GM18868 (cell line): Measurements from ENCODE around the gene SLC25A34.

Source experiments
- ATAC-seq: cut with Tn5 transposase; IDR thresholded peaks from one replicate; pipeline ENCODE4 v1.9.1; 2021; ENCODE audit warnings: mild to moderate bottlenecking, moderate library complexity; ENCODE audit not compliant: unreplicated experiment

The SLC25A34 gene

DNA sequence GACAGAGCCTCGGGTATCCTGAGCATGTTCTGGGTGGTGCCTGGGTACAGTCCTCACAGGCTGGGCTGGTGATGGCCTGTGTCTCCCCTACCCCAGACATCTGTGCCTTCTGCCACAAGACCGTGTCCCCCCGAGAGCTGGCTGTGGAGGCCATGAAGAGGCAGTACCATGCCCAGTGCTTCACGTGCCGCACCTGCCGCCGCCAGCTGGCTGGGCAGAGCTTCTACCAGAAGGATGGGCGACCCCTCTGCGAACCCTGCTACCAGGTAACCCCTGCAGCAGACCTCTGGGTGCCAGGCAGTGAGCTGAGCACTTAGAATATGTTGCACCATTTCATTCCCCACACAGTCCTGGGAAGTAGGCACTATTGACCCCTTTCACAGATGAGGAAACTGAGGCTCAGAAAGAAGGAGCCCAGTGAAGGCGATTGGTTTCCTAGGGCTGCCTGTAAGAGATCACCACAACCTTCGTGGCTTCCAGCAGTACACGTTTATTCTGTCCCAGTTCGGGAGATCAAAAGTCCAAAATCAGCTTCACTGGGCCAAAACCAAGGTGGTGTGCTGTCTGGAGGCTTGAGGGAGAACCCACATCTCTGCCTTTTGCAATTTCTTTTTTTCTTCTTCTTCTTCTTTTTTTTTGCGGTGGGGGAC is 34.4 kb downstream of the SLC25A34 start:
- no peak for ATAC-seq

- ATAC-seq, result no peak
Measured at GRCh38 chr1:15771836-15772515, 35.9 kb downstream of the SLC25A34 start.

GRCh38 chr1:15775706-15776105 is 39.6 kb downstream of the SLC25A34 start:
- no peak for ATAC-seq

- no peak for ATAC-seq
Measured at GRCh38 chr1:15777909-15778707, 42.0 kb downstream of the SLC25A34 start.

- ATAC-seq, result no peak
Measured at GRCh38 chr1:15785683-15786082, 49.6 kb downstream of the SLC25A34 start.

DNA sequence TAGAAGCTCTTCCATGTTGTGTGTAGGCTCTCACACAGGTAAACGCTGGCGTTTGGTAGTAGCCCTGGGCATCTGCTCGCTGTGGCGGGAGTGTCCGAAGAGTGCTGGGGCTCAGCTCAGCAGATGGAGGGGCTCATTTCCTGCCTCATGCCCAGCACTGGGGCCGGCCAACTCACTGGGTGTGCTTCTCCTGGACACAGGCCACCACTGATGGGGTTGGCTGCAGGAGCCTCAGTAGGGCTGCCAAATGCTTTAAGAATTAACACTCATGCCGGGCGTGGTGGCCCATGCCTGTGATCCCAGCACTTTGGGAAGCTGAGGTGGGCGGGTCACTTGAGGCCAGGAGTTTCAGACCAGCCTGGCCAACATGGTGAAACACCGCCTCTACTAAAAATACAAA is 50.5 kb downstream of the SLC25A34 start:
- ATAC-seq, result no peak

- ATAC-seq, result no peak
Measured at GRCh38 chr1:15788624-15789301, 52.7 kb downstream of the SLC25A34 start.
